ENCODE data around the gene TM7SF3. TPM values are rescaled to one million over a fixed set of nuclear protein-coding genes. Genes with fewer than 3 reads are reported as not detected.

Gene TM7SF3
- total RNA-seq, 2 experiments from 2014 or later = 8.3 to 9.5 TPM

GRCh38 chr12:27060740-27061139 lies 46.6 kb upstream of the TM7SF3 start:
- Mint-ChIP-seq H3K36me3 (ENCODE audit: low read depth) (no peaks in the 10 kb centered on the region), H3K27ac (no peak overlapping the region), H3K9me3 (no peaks in the 10 kb centered on the region), H3K4me1 (ENCODE audit: low read depth) (no peaks in the 10 kb centered on the region), H3K27me3 (no peaks in the 10 kb centered on the region), H3K4me3 (no peak overlapping the region)
- POLR2A ChIA-PET = no interaction called here
- CTCF ChIA-PET = no interaction called here
- H3K27me3 ChIP-seq (ENCODE audit: control insufficient read depth in 1 of 2, insufficient read depth in 2 of 2, low read length in 2 of 2) = no peaks in the 10 kb centered on the region
- DNase-seq (no peak), ATAC-seq (ENCODE audit: poor library complexity) (no peak)
- intact Hi-C loops (cut with DNase I, micrococcal nuclease) = no loop called here
- no peaks in the 10 kb centered on the region for H3K36me3 ChIP-seq (ENCODE audit: insufficient read depth, low read length)
- no peaks in the 10 kb centered on the region for H3K4me1 ChIP-seq (ENCODE audit: insufficient read depth, low read length)
- H3K27ac ChIP-seq (ENCODE audit: low read depth in 1 of 2, low read length in 2 of 2) = no peak overlapping the region
- no peak overlapping the region for H3K4me3 ChIP-seq (ENCODE audit: low read length)
- TF ChIP-seq CTCF (IDR thresholded peaks at IDR 0.05) = no peak
- peaks cover 0 to 13% of the 10 kb centered on the region in 2 experiments for H3K9me3 ChIP-seq (ENCODE audit: control insufficient read depth in 1 of 2, insufficient read depth in 1 of 2, low read length in 2 of 2)

GRCh38 chr12:27057543-27057942 lies 43.4 kb upstream of the TM7SF3 start:
- CTCF ChIA-PET = no interaction called here
- H3K4me1 Mint-ChIP-seq (ENCODE audit: low read depth) = no peaks in the 10 kb centered on the region

GRCh38 chr12:27055966-27056365 lies 41.8 kb upstream of the TM7SF3 start:
- Histone ChIP-seq H3K4me3 (ENCODE audit: low read length) (no peak overlapping the region), H3K4me1 (ENCODE audit: insufficient read depth, low read length) (no peaks in the 10 kb centered on the region), H3K9me3 (ENCODE audit: control insufficient read depth in 1 of 2, insufficient read depth in 1 of 2, low read length in 2 of 2) (peaks cover 0 to 9% of the 10 kb centered on the region in 2 experiments), H3K27me3 (ENCODE audit: control insufficient read depth in 1 of 2, insufficient read depth in 2 of 2, low read length in 2 of 2) (no peaks in the 10 kb centered on the region), H3K27ac (ENCODE audit: low read depth in 1 of 2, low read length in 2 of 2) (no peak overlapping the region), H3K36me3 (ENCODE audit: insufficient read depth, low read length) (no peaks in the 10 kb centered on the region)
- no peaks in the 10 kb centered on the region for H3K36me3 Mint-ChIP-seq (ENCODE audit: low read depth)
- no peak for TF ChIP-seq CTCF (IDR thresholded peaks at IDR 0.05)
- intact Hi-C loops (cut with DNase I, micrococcal nuclease) = no loop called here
- ChIA-PET CTCF (no interaction called here), POLR2A (no interaction called here)
- no peak for ATAC-seq (ENCODE audit: poor library complexity)
- H3K4me3 Mint-ChIP-seq = no peak overlapping the region
- no peaks in the 10 kb centered on the region for H3K4me1 Mint-ChIP-seq (ENCODE audit: low read depth)
- no peaks in the 10 kb centered on the region for H3K27me3 Mint-ChIP-seq
- H3K9me3 Mint-ChIP-seq = no peaks in the 10 kb centered on the region
- no peak for DNase-seq
- no peak overlapping the region for H3K27ac Mint-ChIP-seq

More at GRCh38 chr12:27057543-27057942, 43.4 kb upstream of the TM7SF3 start:
- TF ChIP-seq CTCF (IDR thresholded peaks at IDR 0.05) = no peak
- Histone ChIP-seq H3K9me3 (ENCODE audit: control insufficient read depth in 1 of 2, insufficient read depth in 1 of 2, low read length in 2 of 2) (peaks cover 0 to 9% of the 10 kb centered on the region in 2 experiments), H3K4me3 (ENCODE audit: low read length) (no peak overlapping the region), H3K4me1 (ENCODE audit: insufficient read depth, low read length) (no peaks in the 10 kb centered on the region), H3K27me3 (ENCODE audit: control insufficient read depth in 1 of 2, insufficient read depth in 2 of 2, low read length in 2 of 2) (no peaks in the 10 kb centered on the region), H3K36me3 (ENCODE audit: insufficient read depth, low read length) (no peaks in the 10 kb centered on the region), H3K27ac (ENCODE audit: low read depth in 1 of 2, low read length in 2 of 2) (no peak overlapping the region)
- intact Hi-C loops (cut with DNase I, micrococcal nuclease) = no loop called here
- no peaks in the 10 kb centered on the region for H3K27me3 Mint-ChIP-seq
- no peak overlapping the region for H3K27ac Mint-ChIP-seq
- DNase-seq = no peak
- H3K4me3 Mint-ChIP-seq = no peak overlapping the region
- POLR2A ChIA-PET = no interaction called here
- ATAC-seq (ENCODE audit: poor library complexity) = no peak
- no peaks in the 10 kb centered on the region for H3K9me3 Mint-ChIP-seq
- H3K36me3 Mint-ChIP-seq (ENCODE audit: low read depth) = no peaks in the 10 kb centered on the region

All from CD4-positive, alpha-beta T cell (primary cell).